ENCODE results near the gene HJV. TPM values are rescaled to one million over a fixed set of nuclear protein-coding genes. Genes with fewer than 3 reads are reported as not detected.
A peak's percentile ranks its signal among the peaks of the same experiment; 100 is the strongest.
"Not testable (repeated sequence)": the region's sequence is repeated elsewhere in the genome, so short reads cannot be mapped to it uniquely, and the experiment has no call there.

Gene HJV
- total and polyA plus RNA-seq, 2 of the 13 experiments (the other 11 are each of a cell fraction or from before 2014, with no cell fraction given) = 0.18 TPM; not detected in 1

GRCh38 chr1:146048514-146049115 is 27.1 kb upstream of the HJV start:
- intact Hi-C loops (cut with micrococcal nuclease; ENCODE audit: unreplicated experiment); H3K9me3 ChIP-seq (ENCODE audit: low read length); H4K20me1 ChIP-seq (ENCODE audit: insufficient read depth, low read length); FAIRE-seq; ATAC-seq; H3K4me2 ChIP-seq (ENCODE audit: low read depth, low read length); H2AFZ ChIP-seq (ENCODE audit: low read length); H3K27me3 ChIP-seq (ENCODE audit: control insufficient read depth in 1 of 2, insufficient read depth in 2 of 2, low read length in 2 of 2); BruUV-seq (replicated peaks); H3K36me3 ChIP-seq (replicated peaks in 1 of 2; ENCODE audit: control insufficient read depth in 1 of 2, insufficient read depth in 2 of 2, low read length in 2 of 2); H3K9ac ChIP-seq (ENCODE audit: insufficient read depth, low read depth, low read length); in situ Hi-C loops (cut with HindIII; ENCODE audit: extremely low pct_ligation_motif_present, low pct_unique_long_range_greater_than_20kb); H3K4me3 ChIP-seq (replicated peaks in 1 of 3; ENCODE audit: insufficient read depth in 1 of 3, low read depth in 2 of 3, low read length in 3 of 3); H3K79me2 ChIP-seq (ENCODE audit: insufficient read depth, low read length); CTCF ChIA-PET (ENCODE audit: low intra/inter-chr PET ratio, low total read pairs); TF ChIP-seq GABPA (IDR thresholded peaks at IDR 0.05; ENCODE audit: low read depth, low read length): not testable (repeated sequence)
- H3K27ac ChIP-seq (ENCODE audit: extremely low read length, insufficient read depth, low read length) = peak overlapping the region; percentile 94
- TF ChIP-seq GABPA (CRISPR knock-in tag; IDR thresholded peaks at IDR 0.05; ENCODE audit: low read depth) (peak; percentile 48; the same call in 1 of the 2 replicates), ZNF460 (CRISPR knock-in tag; IDR thresholded peaks at IDR 0.05; ENCODE audit: borderline replicate concordance) (peak; percentile 51; the same call in 1 of the 2 replicates), GATAD2A (CRISPR knock-in tag; IDR thresholded peaks at IDR 0.05) (peak; percentile 52), ATF4 (CRISPR knock-in tag; IDR thresholded peaks at IDR 0.05) (peak in 1 of 2 experiments; percentile 77; a peak in 2 of 4 replicates), TEAD3 (CRISPR knock-in tag; optimal IDR thresholded peaks at IDR 0.05; ENCODE audit: borderline replicate concordance) (peak; percentile 35), CEBPG (CRISPR knock-in tag; IDR thresholded peaks at IDR 0.05) (peak; percentile 75), ELF3 (CRISPR knock-in tag; IDR thresholded peaks at IDR 0.05) (0 out of 2 replicates have a peak, but pooled peaks have one; percentile 12), BCL6 (CRISPR knock-in tag; IDR thresholded peaks at IDR 0.05) (peak; percentile 86), ETV5 (CRISPR knock-in tag; IDR thresholded peaks at IDR 0.05; ENCODE audit: borderline replicate concordance) (peak; percentile 60; the same call in 1 of the 2 replicates)
- H3K4me1 ChIP-seq (ENCODE audit: insufficient read depth, low read length) = peaks cover 74% of the 10 kb centered on the region
- POLR2A ChIA-PET = interaction anchor here (6.1 kb wide), 1 partner anchor 13 kb away, joined by 297 read pairs; no protein-coding TSS in a partner anchor
- peak; percentile 47 for DNase-seq (ENCODE audit: low spot score)
- WGBS (ENCODE audit: low lambda C conversion rate) = 95% methylated on average over 8 of the region's 8 CpGs
